Activated CD4-positive, alpha-beta T cell treated with anti-CD3 and anti-CD28 coated beads for 36 hours (primary cell): Measurements from ENCODE around the gene PLA2G4E. TPM values are rescaled to one million over a fixed set of nuclear protein-coding genes. Genes with fewer than 3 reads are reported as not detected.

Source experiments
- ATAC-seq: fragments of 200-7000 bp; cut with Tn5 transposase; one replicate; pipeline ENCODE4 v1.10.0; 2021; ENCODE audit warnings: mild to moderate bottlenecking, moderate library complexity
- CTCF ChIA-PET: fragments of 350-600 bp; sonication (Branson Sonifier 250); formaldehyde crosslinking; loops from one replicate; lab custom pipeline; 2021; ENCODE audit warnings: antibody characterized with exemption; lab: Charles Lee
- POLR2A ChIA-PET: fragments of 350-600 bp; sonication (Branson Sonifier 250); formaldehyde crosslinking; loops from one replicate; lab custom pipeline; 2021; ENCODE audit warnings: antibody characterized with exemption, inconsistent platforms; lab: Charles Lee
- DNase-seq: peaks from one replicate; pipeline ENCODE4 v3.0.0-alpha.2; 2020
- H3K27ac Mint-ChIP-seq: one replicate; pipeline ENCODE4 v1.8.0; 2021; ENCODE audit warnings: mixed read lengths
- H3K27me3 Mint-ChIP-seq: one replicate; pipeline ENCODE4 v1.8.0; 2021; ENCODE audit warnings: mixed read lengths
- H3K36me3 Mint-ChIP-seq: one replicate; pipeline ENCODE4 v1.8.0; 2021; ENCODE audit warnings: low read depth, mixed read lengths
- H3K4me1 Mint-ChIP-seq: one replicate; pipeline ENCODE4 v1.8.0; 2021; ENCODE audit warnings: mixed read lengths
- H3K4me3 Mint-ChIP-seq: one replicate; pipeline ENCODE4 v1.8.0; 2021; ENCODE audit warnings: mild to moderate bottlenecking, moderate library complexity, mixed read lengths
- H3K9me3 Mint-ChIP-seq: one replicate; pipeline ENCODE4 v1.8.0; 2021; ENCODE audit warnings: low read depth, mixed read lengths
- intact Hi-C, 2 experiments: fragments of 100-400 bp; cut with DNase I in 1 of 2; cut with micrococcal nuclease in 1 of 2; formaldehyde crosslinking; loops; one replicate each; pipeline versions ENCODE4 v1.14.2 to v1.15.1; 2022 to 2024; cut with DNase I, micrococcal nuclease
- total RNA-seq, 2 experiments: library from RNA; stranded (reverse); gene quantifications; one replicate each; pipeline ENCODE4 v1.2.3, GENCODE V29; 2021

Gene PLA2G4E
- total RNA-seq, 2 experiments from 2014 or later, result not detected

DNA sequence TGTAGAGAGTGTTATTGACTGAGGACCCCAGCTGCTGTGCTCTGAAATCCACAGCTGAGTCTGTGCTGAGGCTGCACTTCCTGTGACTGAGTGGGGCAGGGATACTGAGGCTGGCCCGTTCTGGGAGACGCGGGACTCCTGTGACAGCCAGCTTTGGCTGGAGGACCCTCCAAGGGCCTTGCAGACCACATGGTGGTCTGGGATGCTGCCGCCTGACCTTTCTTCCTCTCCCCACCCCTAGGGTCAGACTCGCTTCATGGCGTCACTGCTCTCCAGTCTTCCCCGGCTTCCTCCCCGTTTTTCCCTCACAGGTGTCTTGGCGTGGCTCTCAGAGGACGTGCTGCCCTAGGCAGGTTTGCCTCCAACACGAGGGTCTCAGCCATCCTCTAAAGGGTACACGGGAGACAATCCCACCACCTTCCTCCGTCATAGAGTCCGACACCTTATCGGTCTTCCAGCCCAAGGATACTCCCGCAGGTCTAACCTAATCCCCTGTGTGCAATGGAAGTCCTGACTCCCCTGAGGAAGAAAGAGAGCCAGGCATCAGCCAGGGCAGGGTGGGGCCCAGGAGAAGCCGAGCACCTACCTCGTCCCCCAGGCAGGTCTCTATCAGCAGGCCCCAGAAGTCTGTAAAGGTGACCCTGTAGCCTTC lies 28.6 kb downstream of the PLA2G4E start:
- no peaks in the 10 kb centered on the region for H3K9me3 Mint-ChIP-seq
- no peaks in the 10 kb centered on the region for H3K4me1 Mint-ChIP-seq
- H3K27ac Mint-ChIP-seq, result no peak overlapping the region
- ChIA-PET CTCF (interaction anchor here (0.7 to 2.0 kb wide), 8 partner anchors 11 to 93 kb away, joined by 3 to 7 read pairs (median 3); no protein-coding TSS in a partner anchor), POLR2A (no interaction called here)
- no peak overlapping the region for H3K4me3 Mint-ChIP-seq
- H3K27me3 Mint-ChIP-seq, result no peaks in the 10 kb centered on the region
- no peak for DNase-seq
- no peak for ATAC-seq
- H3K36me3 Mint-ChIP-seq, result no peaks in the 10 kb centered on the region
- intact Hi-C loops, result no loop called here

DNA sequence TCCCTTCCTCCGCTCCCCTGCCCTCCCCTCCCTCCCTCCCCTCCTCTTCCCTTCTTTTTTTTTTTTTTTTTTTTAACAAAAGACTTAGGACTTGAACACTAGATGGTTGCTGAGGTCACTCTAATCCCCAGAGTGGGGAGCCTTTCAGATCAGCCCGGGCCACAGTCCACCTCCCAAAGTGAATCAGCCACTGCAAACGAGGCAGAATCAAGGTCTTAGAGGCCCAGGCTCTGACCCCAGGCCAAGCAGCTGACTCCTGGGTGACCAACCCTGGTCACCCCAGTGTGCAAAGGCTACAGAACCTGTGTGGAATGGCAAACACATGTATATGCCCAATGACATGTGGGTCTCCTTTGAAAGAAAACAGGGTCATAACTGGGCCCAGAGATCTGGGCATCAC lies 30.2 kb downstream of the PLA2G4E start:
- Mint-ChIP-seq H3K27me3 (no peaks in the 10 kb centered on the region), H3K4me1 (no peaks in the 10 kb centered on the region), H3K4me3 (no peak overlapping the region), H3K27ac (no peak overlapping the region), H3K9me3 (no peaks in the 10 kb centered on the region), H3K36me3 (no peaks in the 10 kb centered on the region)
- ChIA-PET POLR2A (no interaction called here), CTCF (interaction anchor here (0.5 to 4.2 kb wide), 17 partner anchors 7 to 217 kb away, joined by 3 to 42 read pairs (median 5); no protein-coding TSS in a partner anchor)
- DNase-seq (no peak), ATAC-seq (no peak)
- intact Hi-C loops, result no loop called here

DNA sequence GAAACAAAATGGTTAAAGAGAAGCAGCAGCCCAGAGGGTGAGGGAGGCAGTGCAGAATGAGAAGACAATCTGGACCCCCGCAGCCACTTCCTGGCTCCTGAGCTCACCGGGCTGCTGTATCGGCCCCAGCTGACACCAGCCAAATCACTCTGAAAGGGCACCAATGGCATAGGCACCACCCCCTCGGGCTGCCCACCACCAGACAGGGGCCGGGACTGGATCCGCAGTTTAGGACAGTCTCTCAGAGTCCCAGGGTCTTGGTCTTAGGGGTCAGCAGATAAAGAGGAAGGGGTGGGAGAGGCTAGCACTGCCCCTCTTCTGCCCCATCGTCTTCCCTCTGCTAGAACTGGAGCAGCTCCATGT lies 30.6 kb downstream of the PLA2G4E start:
- H3K27ac Mint-ChIP-seq, result no peak overlapping the region
- no peaks in the 10 kb centered on the region for H3K4me1 Mint-ChIP-seq
- H3K36me3 Mint-ChIP-seq, result no peaks in the 10 kb centered on the region
- no peaks in the 10 kb centered on the region for H3K27me3 Mint-ChIP-seq
- ChIA-PET POLR2A (no interaction called here), CTCF (interaction anchor here (0.5 to 4.2 kb wide), 34 partner anchors 8 to 565 kb away, joined by 3 to 42 read pairs (median 5); no protein-coding TSS in a partner anchor)
- no peak overlapping the region for H3K4me3 Mint-ChIP-seq
- DNase-seq, result no peak
- intact Hi-C loops, result no loop called here
- H3K9me3 Mint-ChIP-seq, result no peaks in the 10 kb centered on the region
- ATAC-seq, result no peak

DNA sequence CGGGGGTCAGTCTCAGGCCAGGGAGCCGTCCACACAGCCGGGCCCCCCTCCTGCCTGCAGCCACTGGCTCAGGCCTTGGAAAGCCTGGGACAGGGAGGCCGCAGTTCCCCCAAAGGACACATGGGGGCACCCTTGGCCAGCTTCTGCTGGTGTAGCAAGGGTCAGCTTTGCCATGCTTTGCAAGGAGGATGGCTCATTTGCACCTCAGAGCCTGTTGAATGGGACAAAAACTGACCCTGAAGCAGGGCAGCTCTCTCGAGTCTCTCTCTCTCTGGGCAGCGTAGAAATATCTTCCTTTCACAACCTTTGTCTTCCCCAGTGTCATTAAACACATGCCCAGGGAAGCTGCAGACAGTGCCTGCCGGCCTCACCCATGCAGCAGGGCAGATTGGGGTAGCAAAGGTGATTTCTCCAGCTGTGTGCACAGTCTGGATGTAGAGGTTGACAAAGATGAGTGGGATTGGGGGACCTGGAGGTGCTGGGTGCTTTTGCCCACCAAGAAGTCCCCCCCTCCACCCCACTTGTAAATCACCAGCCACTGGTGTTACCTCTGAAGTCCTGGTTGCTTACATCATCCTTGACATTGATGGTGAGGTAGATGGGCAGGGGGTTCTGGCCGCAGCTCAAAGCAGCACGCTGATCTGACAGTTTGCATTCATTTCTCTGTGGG lies 31.1 kb downstream of the PLA2G4E start:
- DNase-seq (peak; percentile 92), ATAC-seq (peak; percentile 97)
- H3K36me3 Mint-ChIP-seq, result no peaks in the 10 kb centered on the region
- CTCF ChIA-PET, result interaction anchor here (0.5 to 4.2 kb wide), 36 partner anchors 8 to 565 kb away, joined by 3 to 42 read pairs (median 5); partner anchors contain the start of gene PLA2G4E
- POLR2A ChIA-PET, result interaction anchor here (1.0 kb wide), 1 partner anchor 68 kb away, joined by 3 read pairs; no protein-coding TSS in a partner anchor
- no peaks in the 10 kb centered on the region for H3K27me3 Mint-ChIP-seq
- no peak overlapping the region for H3K27ac Mint-ChIP-seq
- H3K4me3 Mint-ChIP-seq, result no peak overlapping the region
- H3K9me3 Mint-ChIP-seq, result no peaks in the 10 kb centered on the region
- intact Hi-C loops, result loop anchor here (1.0 to 2.0 kb wide), 6 partner anchors 43 to 148 kb away; no protein-coding TSS in a partner anchor
- no peaks in the 10 kb centered on the region for H3K4me1 Mint-ChIP-seq

DNA sequence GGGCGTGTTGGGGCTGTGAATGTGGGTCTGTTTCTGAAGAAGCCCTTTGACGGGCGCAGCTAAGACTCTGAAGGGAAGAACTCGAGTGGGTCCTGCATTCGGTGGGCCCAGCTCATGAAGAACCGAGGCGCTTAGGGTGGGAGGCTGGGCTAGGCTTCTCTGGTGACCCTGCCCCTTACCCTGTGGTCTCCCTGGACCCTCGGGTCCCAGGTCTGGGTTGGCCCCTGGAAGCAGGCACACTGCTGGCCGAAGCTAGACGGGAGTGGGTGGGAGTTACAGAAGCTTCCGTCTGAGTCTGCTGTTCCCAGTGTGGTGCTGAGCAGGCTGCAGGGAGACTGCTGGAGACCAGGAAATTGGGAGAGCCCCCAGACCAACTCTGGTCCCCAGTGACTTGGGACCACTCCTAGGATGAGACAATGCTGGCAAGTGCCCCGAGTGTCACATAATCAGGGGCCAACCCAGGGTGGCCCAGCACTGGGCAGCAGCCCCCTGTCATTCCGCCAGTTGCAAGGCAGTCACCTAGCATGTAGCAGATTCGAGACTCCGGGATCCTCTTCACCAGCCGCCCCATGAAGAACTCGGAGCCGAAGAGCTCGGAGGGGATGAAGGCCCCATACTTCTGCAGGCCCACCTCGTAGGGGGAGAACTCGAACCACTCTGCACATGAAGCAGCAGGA lies 31.8 kb downstream of the PLA2G4E start:
- H3K27ac Mint-ChIP-seq, result no peak overlapping the region
- no peaks in the 10 kb centered on the region for H3K36me3 Mint-ChIP-seq
- CTCF ChIA-PET, result interaction anchor here (0.6 to 4.2 kb wide), 28 partner anchors 9 to 161 kb away, joined by 3 to 42 read pairs (median 5); partner anchors contain the start of gene EHD4

DNA sequence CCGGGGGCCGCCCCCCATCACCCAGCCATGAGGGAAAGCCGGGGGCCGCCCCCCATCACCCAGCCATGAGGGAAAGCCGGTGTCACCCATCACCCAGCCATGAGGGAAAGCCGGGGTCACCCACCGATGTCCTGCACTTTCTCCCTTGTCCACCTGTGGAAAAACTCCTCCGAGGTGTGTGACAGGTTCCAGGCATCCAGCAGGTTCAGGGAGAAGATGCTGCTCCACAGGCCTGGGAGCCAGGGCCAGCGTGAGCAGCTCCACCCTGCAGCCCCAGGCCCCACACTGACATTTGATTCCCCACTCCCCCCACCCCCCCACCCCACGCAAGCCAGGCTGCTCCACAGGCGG lies 32.9 kb downstream of the PLA2G4E start:
- ChIA-PET CTCF (interaction anchor here (1.2 to 4.2 kb wide), 4 partner anchors 15 to 96 kb away, joined by 3 to 42 read pairs (median 4); no protein-coding TSS in a partner anchor), POLR2A (no interaction called here)
- H3K27ac Mint-ChIP-seq, result no peak overlapping the region
- no peaks in the 10 kb centered on the region for H3K4me1 Mint-ChIP-seq
- intact Hi-C loops, result loop anchor here in 1 of 2 experiments (2.0 kb wide), 2 partner anchors 45 to 149 kb away; no protein-coding TSS in a partner anchor
- no peaks in the 10 kb centered on the region for H3K9me3 Mint-ChIP-seq
- no peaks in the 10 kb centered on the region for H3K27me3 Mint-ChIP-seq
- no peak overlapping the region for H3K4me3 Mint-ChIP-seq
- no peaks in the 10 kb centered on the region for H3K36me3 Mint-ChIP-seq
- no peak for ATAC-seq
- DNase-seq, result no peak

More for the DNA sequence above, 31.8 kb downstream of the PLA2G4E start:
- H3K4me1 Mint-ChIP-seq, result no peaks in the 10 kb centered on the region
- no peak overlapping the region for H3K4me3 Mint-ChIP-seq
- POLR2A ChIA-PET, result interaction anchor here (1.0 kb wide), 1 partner anchor 68 kb away, joined by 3 read pairs; no protein-coding TSS in a partner anchor
- no peaks in the 10 kb centered on the region for H3K9me3 Mint-ChIP-seq
- ATAC-seq, result no peak
- no peak for DNase-seq
- no peaks in the 10 kb centered on the region for H3K27me3 Mint-ChIP-seq
- intact Hi-C loops, result loop anchor here (1.0 to 2.0 kb wide), 6 partner anchors 44 to 148 kb away; no protein-coding TSS in a partner anchor

DNA sequence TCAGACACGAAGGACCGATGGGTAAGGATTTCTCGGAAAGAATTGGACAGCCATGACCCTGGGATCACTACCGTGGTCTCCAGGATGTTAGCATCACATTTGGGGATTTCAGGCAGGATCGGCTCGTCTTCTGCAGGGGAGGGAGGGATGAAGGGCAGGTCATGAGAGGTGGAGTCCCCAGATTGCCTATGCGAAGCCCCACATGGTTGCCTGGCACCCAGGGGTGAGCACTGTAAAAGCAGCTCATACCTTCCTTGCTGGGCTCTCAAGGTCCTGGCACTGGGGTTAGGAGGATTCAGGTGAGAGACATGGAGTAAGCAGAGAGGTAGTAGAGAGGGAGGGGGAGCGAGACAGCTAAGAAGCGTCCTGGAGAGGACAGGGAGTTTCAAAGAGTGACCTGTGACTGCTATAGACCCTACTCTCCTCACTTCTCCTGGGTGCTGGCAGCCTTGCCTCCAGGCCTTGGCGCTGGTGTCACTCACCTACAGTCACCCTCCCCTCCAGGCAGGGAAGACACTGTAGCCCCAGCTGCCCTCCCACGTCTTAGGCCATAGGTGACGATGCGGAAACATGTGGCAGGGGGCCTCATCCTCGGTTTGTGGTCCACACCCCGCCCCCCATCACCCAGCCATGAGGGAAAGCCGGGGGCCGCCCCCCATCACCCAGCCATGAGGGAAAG lies 33.5 kb downstream of the PLA2G4E start:
- intact Hi-C loops, result no loop called here
- CTCF ChIA-PET, result interaction anchor here (1.3 to 4.2 kb wide), 2 partner anchors 14 to 68 kb away, joined by 4 to 42 read pairs; no protein-coding TSS in a partner anchor

DNA sequence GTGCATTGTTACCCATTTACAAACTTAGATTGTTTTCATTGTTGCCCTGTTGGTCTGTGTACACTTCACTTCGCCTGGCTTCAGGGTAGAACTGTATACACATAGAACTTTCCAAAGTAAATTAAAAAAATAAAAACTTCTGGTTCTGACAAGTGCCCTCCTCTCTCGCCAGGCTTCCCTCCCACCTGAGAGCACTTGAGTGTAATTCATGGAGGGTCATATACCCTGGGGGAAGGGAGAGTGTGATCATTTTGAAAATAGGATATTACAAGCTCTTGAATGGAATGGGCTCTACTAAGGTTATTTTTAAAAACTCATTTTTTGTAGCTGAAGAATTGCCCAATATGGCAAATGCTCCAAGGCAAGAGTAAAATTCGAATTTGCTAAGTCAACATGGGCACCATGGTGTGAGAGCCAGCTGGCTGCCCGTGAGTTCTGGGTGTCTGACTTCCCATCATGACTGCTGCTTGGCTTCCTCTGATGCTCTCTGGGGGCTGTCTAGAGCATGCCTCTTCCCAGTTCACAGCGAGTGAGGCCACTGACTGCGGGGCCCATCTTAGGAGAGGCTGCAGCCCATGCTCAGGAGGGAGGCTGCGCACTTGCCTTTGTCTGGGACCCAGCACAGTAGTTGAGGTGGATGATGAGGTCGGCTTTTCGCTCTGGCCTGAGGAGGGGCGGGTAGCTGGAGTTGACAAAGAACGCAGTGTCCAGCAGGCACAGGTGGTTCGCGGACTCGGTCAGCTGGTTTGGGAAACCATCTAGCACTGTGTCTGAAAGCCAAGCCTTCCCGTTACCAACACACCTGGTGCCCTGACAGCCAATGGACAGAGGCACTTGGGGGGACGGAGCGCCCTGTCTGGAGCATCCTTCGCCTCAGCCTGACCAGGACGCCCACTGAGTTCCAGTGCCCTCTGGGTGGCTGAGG lies 35.3 kb downstream of the PLA2G4E start:
- DNase-seq (no peak), ATAC-seq (no peak)
- Mint-ChIP-seq H3K27ac (no peak overlapping the region), H3K4me1 (peaks cover 5% of the 10 kb centered on the region), H3K9me3 (no peaks in the 10 kb centered on the region), H3K27me3 (no peaks in the 10 kb centered on the region), H3K36me3 (no peaks in the 10 kb centered on the region), H3K4me3 (no peak overlapping the region)
- intact Hi-C loops, result no loop called here
- POLR2A ChIA-PET, result no interaction called here
- CTCF ChIA-PET, result interaction anchor here (0.5 to 1.6 kb wide), 6 partner anchors 13 to 150 kb away, joined by 3 to 6 read pairs (median 4); partner anchors contain the start of gene EHD4

More for the DNA sequence above, 33.5 kb downstream of the PLA2G4E start:
- Mint-ChIP-seq H3K4me1 (no peaks in the 10 kb centered on the region), H3K27ac (no peak overlapping the region), H3K4me3 (no peak overlapping the region), H3K36me3 (no peaks in the 10 kb centered on the region), H3K27me3 (no peaks in the 10 kb centered on the region), H3K9me3 (no peaks in the 10 kb centered on the region)
- POLR2A ChIA-PET, result no interaction called here
- DNase-seq, result no peak
- ATAC-seq, result no peak

DNA sequence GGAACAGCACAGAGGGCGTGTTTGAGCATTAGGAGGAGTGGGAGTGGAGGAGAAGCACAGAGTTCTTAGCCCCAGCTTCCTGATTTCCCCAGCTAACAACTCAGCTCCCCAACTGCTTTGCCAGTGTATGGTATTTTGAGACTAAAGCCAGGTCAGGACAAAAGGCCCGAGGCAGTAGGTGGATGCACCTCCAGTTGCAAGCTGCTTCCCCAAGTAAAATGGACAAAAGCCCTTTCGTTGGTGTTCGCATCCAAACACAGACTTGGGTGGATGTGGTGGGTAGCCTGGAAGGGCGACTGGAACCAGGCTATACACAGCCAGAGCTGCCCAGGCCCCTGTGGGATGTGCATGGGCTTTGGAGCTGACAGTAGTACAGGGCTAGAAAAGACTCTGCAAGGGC lies 36.2 kb downstream of the PLA2G4E start:
- Mint-ChIP-seq H3K4me1 (peaks cover 5% of the 10 kb centered on the region), H3K36me3 (no peaks in the 10 kb centered on the region), H3K27me3 (no peaks in the 10 kb centered on the region), H3K9me3 (no peaks in the 10 kb centered on the region), H3K27ac (no peak overlapping the region), H3K4me3 (no peak overlapping the region)
- POLR2A ChIA-PET, result no interaction called here
- CTCF ChIA-PET, result interaction anchor here (0.6 to 1.6 kb wide), 5 partner anchors 8 to 76 kb away, joined by 3 to 6 read pairs (median 4); partner anchors contain the start of gene EHD4
- intact Hi-C loops, result no loop called here
- no peak for ATAC-seq
- peak; percentile 3 for DNase-seq
